Epidermal melanocyte (primary cell): Measurements from ENCODE around the gene DENND10.
"Not testable (repeated sequence)": the region's sequence is repeated elsewhere in the genome, so short reads cannot be mapped to it uniquely, and the experiment has no call there.

Source experiments
- DNase-seq: peaks from one replicate; pipeline ENCODE4 v3.0.0; 2011; ENCODE audit warnings: low spot score; ENCODE audit not compliant: insufficient read length

The DENND10 gene

DNA sequence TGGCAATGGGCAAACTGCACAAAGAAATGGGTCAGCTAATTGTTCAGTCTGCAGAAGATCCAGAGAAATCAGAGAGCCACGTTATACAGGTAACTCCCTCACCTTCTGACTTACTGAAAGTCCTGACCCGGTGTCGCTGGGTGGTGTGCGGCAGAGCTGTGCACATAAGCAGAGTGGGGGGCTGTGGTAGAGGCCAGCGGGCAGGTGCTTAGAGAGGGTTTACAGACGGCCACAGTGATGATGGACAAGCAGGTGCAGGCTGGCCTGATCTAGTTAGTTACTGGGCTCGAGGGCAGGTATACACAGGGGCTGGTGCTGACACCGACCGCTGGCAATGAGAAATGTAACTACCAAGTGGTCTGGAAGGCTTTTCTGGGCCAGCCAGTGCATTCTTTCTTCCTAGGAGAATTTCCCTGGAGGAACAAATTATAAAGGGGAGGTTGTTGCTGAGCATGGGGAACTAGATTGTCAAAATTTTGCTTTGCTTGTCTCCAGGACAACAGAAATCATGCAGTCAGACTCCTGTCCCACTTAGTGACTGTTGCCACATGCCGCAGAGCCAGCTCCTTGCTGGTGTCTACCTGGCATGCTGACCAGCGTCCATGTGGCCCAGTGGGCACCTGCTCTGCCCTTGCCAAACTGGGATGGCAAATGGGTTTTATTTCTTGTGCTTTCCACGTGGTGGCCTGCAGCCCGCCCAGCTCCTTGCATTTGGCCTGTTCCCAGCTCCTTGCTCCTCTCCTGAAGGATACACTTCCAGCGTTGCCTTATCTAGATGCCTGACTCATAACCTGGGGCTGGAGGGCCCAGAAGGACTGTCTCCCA is 28.8 kb downstream of the DENND10 start:
- no peak for DNase-seq

- DNase-seq, result no peak
Observed at GRCh38 chr10:119133949-119134348, 30.0 kb downstream of the DENND10 start.

GRCh38 chr10:119135513-119135881 is 31.6 kb downstream of the DENND10 start:
- no peak for DNase-seq

- no peak for DNase-seq
Observed at GRCh38 chr10:119136084-119136483, 32.2 kb downstream of the DENND10 start.

DNA sequence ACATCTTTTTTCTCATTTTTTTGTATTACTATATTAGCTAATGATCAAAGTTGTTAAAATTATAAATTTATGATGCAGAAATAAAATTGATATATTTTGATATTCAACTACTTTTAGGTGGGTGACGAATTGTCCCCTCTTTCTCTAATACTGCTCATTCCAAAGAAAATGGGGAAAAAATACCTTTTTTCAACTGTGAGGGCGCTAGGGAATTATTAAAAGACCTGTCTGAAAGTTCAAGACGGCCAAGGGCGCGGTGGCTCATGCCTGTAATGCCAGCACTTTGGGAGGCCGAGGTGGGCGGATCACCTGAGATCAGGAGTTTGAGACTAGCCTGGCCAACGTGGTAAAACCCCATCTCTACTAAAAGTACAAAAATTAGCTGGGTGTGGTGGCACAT is 34.0 kb downstream of the DENND10 start:
- DNase-seq, result not testable (repeated sequence)

DNA sequence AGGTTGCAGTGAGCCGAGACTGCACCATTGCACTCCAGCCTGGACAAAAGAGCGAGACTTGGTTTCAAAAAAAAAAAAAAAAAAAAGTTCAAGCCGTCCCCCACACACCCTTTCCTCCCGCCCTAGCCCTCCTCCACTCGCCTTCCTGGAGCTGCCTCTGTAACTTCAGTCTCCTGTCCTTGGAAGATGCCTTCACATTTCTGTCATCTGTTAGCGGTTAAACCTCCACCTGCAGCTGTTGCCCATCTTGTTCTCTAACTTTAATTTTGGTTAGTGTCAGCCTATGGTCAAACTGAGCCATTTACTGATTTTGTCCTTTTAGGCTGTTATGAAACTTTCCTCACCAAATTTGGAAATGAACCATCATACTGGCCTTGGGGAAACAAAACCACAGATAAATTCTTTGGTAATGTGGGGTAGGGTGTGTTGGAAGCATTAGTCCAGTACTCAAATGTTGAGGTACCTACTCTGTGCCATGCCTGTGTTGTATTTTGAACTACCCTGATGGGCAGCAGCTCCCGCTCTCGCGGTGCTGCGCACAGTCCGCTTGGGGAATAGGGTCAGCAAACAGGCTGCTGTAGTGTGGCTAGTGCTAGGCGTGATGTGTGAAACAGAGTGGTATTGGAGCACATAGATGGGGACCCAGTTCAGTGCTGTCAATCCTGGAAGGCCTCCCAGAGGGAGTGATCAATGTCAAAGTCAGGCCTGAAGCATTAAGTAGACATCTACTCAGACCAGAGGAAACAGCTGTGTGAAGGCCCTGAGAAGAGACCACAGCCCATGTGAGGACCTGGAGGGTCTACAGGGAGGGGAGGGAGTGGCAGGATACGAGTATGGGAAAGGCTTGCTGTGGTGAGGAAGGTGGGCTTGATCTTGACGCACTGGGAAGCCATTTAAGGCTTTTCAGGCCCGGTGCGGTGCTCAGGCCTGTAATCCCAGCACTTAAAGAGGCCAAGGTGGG is 34.7 kb downstream of the DENND10 start:
- no peak for DNase-seq

GRCh38 chr10:119139464-119140067 is 35.7 kb downstream of the DENND10 start:
- DNase-seq, result no peak

GRCh38 chr10:119140603-119141245 is 36.8 kb downstream of the DENND10 start:
- DNase-seq, result no peak

GRCh38 chr10:119143657-119144056 is 39.7 kb downstream of the DENND10 start:
- DNase-seq, result no peak

DNA sequence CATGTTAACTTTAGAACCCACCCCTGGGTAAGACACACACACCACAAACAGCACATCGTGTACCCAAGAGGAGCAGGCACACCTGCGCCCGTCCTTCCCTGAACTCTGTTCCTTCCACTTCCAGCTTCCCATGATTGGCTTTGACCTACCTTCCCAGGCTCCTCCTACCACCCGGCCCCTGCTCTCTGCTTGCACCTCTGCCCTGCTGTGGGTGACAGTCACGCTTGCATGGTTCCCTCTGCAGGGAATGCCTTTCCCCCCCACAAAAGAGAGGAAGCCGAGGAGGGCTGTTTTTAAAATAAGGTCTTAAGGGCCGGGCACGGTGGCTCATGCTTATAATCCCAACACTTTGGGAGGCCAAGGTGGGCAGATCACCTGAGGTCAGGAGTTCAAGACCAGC is 45.2 kb downstream of the DENND10 start:
- no peak for DNase-seq

- DNase-seq, result no peak
Observed at GRCh38 chr10:119149729-119150128, 45.8 kb downstream of the DENND10 start.

DNA sequence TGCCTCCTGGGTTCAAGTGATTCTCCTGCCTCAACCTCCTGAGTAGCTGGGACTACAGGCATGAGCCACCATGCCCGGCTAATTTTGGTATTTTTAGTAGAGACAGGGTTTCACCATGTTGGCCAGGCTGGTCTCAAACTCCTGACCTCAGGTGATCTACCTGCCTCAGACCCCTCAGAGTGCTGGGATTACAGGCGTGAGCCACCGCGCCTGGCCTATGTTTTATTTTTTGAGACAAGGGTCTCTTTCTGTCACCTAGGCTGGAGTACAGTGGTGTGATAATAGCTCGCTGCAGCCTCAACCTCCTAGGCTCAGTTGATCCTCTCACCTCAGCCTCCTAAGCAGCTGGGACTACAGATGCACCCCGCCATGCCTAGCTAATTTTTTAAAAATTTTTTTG is 47.7 kb downstream of the DENND10 start:
- DNase-seq, result not testable (repeated sequence)

DNA sequence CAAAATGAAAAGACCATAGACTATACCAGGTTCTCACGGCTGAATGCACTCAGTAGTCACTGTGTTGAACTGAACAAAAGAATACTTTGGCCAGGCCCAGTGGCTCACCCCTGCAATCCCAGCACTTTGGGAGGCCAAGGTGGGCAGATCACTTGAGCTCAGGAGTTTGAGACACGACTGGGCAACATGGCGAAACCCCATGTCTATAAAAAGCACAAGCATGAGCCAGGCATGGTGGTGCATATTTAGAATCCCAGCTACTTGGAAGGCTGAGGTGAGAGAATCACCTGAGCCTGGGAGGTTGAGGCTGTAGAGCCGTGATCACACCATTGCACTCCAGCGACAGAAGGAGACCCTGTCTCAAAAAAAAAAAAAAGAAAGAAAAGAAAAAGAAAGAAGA is 49.1 kb downstream of the DENND10 start:
- no peak for DNase-seq

DNA sequence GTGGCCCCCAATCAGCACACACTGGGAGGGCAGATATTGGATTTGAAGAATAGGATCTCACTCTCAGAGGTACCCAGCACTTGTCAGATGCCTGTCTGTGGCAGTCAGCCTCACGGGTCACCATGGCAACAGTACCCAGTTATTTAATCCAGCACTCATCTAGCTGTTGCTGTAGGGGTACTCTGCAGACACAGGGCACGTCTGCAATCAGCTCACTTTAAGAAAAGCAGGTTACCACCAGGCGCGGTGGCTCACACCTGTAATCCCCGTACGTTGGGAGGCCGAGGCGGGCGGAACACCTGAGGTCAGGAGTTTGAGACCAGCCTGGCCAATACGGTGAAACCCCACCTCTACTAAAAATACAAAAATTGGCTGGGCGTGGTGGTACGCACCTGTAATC is 49.7 kb downstream of the DENND10 start:
- DNase-seq, result no peak

- DNase-seq, result no peak
Observed at GRCh38 chr10:119159332-119159731, 55.4 kb downstream of the DENND10 start.

- DNase-seq, result no peak
Observed at GRCh38 chr10:119161680-119162451, 58.0 kb downstream of the DENND10 start.

- no peak for DNase-seq
Observed at GRCh38 chr10:119162452-119163092, 58.7 kb downstream of the DENND10 start.

- DNase-seq, result no peak
Observed at GRCh38 chr10:119165171-119166117, 61.5 kb downstream of the DENND10 start, which contains the start of gene SFXN4. Gene SFXN4, minus strand, starts transcription at chr10:119165714. Its CDS starts 67 bp downstream, at chr10:119165647.

DNA sequence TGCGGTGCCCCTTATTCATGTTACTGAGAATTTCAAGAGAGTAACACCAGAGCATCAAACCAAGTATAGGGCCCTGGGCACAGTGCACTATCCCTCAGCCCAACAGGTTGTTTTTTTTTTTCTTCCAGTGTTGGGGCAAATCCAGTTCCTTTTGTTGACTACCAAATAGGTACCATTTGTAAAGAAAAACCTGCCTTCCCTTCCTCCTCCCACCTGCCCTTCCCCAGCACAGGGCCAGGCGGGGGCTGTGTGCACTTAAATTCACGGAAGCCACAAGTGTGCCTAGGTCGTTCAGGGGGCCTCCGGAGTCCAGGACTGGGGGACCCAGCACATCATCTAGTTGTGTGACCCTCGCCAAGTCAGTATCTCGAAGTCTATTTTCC is 62.2 kb downstream of the DENND10 start:
- no peak for DNase-seq
